GM13977 (cell line): ENCODE measurements around the gene FGF13.

Experiments
- DNase-seq: peaks from one replicate; pipeline ENCODE4 v3.0.0; 2012; ENCODE audit warnings: low spot score
- CTCF ChIP-seq: IDR thresholded peaks from 2 replicates; pipeline ENCODE4 v1.5.1; 2012; ENCODE audit warnings: mild to moderate bottlenecking, control low read depth; ENCODE audit not compliant: insufficient read depth; ENCODE audit errors: extremely low read depth, missing control alignments
- in situ Hi-C: fragments of 300-500 bp; cut with MboI; formaldehyde crosslinking; loops from one replicate; pipeline ENCODE4 v1.12.0; 2022; ENCODE audit warnings: low sequenced_read_pairs, low pct_unique_long_range_greater_than_20kb, mixed read lengths, inconsistent platforms; ENCODE audit not compliant: unreplicated experiment

The FGF13 gene

DNA sequence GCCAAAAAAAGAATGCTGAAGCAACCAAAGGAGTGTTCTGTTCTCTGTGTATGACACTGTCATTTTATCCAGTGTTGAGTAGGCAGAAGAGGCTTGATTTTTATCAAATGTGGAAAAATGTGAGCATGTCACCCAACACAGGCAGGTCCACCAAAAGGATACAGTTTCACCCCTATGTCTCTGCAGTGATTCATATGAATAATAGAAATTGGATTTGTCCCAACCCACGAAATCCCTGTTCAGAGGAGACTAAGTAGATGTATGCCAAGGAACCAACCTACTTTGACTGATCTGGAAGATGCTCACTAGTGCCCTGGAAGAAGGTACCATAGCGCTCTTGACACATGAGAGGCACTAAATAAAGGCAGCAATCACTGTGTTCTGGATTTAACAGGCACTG lies 72.5 kb downstream of the FGF13 start:
- DNase-seq: no peak
- TF ChIP-seq CTCF: no peak
- in situ Hi-C loops: no loop called here
